Fibroblast of skin of back (primary cell): ENCODE measurements around the gene PFKFB2.

Experiments
- DNase-seq: peaks from one replicate; pipeline ENCODE4 v3.0.0-alpha.2; 2013

PFKFB2 gene

DNA sequence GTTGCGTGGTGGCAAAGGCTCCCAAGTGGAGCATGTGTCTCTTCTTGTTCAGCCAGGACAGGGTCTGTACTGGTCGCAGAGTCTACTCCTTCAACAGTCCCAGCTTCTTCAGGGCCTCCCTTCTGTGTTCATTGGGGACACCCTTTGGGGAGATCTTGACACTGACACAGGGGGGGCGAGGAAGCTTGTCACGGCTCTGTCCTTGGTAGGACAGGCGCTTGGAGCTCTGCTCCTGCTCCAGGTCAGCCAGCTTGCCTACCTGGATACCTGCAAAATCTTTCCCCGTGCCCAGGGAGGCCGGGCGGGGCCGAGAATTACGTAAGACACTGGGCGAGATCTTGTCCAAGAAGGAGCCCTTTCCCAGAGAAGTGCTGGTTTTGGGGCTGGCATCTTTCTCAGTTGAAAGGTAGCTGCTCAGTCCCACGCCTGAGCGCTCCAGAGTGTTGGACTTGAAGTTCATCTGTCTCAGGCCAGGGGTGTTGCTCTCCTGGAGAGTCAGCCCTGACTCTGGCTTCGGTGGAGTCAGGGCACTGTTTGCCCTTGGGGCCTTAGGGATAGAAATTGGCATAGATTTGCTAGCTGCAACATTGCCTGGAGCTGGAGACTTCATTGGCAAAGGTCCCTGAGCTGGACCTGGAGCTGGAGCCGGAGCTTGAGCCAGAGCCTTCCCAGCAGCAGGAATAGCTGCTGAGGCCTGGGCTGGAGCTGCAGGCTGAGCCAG lies 31.0 kb upstream of the PFKFB2 start:
- DNase-seq: no peak

DNA sequence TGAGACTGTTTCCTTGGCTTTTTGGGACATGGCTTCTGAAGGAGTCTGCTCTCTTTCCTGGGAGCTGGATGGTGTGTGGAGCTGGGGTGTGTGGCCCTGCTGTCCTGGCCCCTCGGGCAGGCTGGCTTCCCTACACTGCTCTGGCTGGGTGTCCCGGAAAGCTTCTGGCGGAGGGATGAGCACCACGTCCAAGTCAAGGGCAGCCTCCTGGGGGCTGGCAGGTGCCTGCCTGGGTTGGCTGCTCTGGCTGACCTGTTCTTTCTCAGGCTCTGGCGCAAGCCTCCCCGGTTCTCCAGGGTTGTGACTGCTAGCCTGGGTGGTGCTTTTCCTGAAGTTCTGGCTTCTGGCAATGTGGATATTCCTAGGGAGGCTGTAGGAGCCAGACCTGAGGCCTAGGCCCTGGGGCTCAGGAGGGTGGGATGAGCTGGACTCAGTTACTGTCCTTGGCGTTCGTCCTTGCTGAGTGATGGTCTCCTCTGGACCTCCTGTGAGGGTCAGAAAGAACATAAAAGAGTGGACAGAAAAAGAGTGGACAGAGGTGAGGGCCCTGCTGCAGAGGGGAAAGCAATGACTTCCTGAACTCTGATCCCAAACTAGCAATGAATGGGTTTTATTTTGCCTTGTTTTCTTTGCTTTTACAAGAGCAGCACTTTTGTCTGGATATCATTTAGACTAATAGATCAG lies 29.9 kb upstream of the PFKFB2 start:
- no peak for DNase-seq

DNA sequence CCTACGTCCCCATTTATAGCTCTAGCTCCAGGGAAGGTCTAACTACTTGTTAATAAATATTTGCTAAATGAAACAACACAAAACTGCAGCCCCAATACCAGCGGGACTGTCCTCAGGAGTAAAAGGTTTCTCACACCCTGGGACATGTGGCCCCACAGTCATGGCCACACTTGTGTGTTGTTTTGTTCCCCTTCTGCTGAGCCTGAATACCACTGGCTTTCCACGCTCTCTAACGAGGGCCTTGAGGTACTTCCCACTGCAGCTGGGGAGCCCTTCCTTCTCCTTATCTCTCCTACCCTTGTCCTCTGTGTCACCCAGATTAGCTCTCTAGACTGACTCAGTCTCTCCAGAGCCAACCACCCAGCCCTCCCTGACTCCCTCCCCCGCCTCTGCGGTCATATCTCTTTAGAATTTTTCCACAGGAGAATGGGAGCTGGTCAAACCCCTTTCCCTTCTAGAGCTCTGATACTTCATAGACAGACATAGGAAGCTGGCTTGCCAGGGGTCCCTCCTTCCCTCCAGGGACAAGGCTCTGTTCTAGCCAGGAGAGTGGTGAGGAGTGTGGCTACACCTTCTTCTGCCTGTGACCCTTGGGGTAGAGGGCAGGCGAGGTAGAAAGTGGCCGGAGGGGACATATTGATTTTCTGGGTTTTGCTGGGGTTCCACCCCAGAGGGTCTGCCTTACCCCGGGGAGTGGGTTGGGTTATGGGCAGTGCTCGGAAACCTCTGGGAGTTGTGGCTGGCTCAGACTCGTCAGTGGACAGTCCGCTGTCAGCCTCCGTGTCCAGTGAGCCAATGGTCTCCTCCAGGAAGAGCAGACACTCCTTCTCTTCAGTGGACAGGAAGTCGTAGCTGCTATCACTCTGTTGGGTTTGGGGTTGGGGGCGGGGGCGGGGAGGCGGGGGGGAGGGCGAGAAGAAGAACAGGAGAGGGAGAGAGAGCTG lies 28.6 kb upstream of the PFKFB2 start:
- DNase-seq: no peak

DNA sequence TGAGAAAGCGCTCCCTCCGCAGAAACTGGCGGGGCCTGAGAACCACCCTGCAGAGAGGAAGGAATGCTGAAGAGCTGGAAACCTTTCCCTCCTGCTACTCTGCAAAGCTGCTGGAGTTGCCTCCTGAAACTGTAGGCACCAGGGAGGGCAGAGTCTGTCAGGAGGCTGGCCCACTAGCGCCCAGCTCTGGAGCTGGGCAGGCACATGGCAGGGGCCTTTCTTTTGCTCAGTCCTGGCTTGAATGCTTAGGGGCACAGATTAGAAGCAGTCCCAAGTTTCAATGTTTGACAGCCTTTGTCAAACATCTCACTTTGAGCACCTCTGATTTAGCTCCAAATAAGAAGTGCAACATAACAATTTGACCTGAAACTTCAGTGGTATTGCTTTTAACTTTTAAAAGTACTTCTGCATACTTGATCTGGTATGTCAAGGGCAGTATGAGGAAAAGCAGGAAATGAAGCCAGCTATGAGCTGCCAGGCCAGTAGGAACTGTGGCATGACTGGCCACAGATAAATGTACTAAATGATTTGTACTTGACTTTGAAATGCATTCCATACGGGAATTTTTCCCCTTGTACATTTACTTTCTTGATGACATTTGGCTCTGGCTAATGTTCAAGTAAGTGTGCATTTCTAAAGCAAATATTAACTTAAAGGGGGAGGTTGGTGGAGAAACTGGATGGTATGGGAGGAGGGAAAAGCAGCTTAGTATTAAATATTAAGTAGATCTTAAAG lies 27.8 kb upstream of the PFKFB2 start:
- peak; percentile 83 for DNase-seq

DNA sequence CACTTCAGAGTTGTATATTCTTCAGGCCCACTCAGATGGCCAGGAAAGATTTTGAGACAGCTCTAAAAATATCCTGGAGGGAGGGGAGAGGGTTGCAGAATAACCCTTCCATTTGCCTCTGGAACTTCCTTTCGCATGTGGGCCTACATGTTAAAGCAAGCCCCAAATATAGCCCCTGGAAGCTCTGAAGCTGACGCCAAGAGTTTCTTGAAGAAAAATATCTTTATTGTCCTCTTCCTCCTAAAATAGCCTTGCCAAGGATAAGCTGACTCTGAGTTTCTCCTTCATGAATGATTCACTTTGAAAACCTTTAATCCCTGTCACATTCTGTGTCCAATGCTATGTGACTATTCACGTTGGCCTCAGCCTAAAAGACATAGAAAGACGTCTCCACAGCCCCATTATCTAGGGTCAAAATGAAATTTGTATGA lies 27.0 kb upstream of the PFKFB2 start:
- peak; percentile 73 for DNase-seq

DNA sequence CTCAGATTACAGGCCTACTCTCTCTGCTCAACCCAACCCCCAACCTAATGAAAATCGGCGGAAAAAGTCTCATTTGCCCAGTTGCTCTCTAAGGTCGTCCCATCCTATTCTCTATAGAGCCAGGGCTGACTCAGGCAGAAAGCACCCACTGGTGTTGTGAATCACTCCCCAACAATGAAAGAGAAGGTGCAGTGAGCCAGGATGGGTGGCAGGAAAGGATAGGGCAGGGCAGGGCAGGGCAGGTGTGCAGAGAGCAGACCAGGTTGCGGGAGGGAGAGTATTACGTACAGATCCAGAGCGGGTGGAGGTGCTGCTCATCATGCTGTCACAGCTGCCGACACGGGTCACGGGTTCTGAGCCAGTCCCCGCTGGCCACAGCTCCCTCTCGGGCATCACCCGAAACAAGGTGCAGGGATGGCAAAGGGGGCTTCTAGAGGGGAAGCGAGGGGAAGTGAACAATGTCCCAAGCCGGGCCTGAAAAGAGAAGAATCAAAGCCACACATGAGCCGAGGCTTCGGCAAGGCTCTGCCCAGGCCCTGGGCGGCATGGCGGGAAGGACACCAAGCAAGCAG lies 25.8 kb upstream of the PFKFB2 start:
- peak; percentile 46 for DNase-seq

DNA sequence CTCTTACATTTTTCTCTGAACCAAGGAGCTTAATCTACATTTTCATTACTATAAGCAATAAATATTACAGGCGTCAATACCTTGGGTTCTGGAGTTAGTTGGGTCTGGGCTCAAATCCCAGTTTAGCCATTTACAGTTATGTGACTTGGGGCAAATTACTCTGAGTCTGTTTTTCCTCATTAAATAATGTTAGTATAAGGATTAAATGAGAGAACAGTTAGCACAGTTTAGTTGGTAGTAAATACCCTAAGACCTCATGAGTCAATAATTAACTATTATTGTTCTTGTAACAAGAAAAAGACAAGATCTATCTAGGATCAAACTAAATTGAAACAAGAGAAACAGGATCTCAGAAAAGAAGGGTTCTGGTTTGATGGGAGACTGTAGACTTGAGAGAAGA lies 25.2 kb upstream of the PFKFB2 start:
- DNase-seq: no peak

DNA sequence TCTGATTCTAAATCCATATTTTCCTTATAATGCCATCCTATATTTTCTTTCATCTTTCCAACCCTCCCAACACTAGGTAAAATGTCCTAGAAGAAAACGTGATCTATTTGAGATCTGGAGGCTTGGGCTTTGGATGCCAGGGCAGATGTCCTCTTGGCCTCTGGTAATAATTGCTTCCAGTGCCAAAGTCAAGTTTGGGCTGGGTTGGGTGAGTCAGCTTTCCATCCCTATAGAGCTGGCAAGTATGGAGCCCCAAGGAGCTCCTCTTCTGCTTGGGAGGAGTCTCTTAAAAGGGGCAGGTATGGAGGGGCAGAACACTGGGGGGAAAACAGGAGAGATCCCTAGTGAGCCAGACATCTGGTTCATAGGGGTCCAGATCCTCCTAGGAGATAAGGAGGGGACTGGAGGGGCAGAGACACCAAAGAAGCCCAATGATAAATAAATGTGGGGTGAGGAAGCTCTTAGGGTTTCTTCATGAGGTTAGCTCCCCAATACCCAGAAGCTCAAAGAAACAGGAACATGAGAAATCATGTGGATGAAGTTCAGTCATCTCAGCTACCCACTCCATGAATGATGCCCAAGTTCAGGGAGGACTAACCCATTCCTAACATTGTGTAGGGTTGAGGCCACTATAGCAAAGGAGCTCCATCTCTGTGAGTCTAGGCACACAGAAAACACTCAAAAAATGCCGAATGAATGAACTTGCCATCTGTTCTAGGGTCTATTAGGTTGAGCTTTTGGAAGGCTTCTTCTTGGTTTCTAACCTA lies 24.0 kb upstream of the PFKFB2 start:
- DNase-seq: no peak

DNA sequence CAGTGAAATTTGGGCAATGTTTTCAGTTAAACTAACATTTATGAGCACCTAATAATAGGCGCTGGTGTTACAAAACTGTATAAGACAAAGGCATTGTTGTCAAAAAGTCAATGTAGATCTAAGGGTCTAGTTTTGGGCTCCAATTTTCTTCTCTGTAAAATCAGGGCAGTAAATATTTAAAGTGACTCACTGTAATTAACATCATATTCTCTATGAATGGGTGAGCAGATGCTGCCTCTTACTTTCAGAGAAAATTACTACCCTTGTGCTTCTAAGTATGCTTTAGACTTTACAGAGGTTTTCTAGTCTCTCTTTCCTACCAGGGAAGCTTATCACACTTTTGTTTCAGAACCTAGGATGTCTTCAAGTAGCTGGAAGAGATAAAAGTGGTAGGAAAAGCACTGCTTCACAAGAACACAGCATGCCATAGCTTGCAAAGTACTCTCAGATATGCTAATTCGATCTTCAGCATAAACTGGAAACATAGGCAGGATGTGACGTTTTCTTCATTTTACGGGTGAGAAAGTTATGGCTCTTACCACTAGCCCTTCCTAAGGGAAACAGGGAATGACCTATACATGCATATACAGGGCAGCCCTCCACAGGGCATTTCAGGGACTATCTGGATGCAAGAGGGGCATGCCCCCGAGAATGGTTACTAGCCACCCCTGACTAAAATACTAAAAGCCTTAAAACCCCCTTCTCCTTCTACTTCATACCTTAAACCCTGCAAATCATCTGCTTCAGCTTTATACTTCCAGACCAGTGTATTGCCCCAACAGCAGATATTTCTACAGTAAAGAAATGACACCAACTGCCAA lies 23.2 kb upstream of the PFKFB2 start:
- DNase-seq: no peak

DNA sequence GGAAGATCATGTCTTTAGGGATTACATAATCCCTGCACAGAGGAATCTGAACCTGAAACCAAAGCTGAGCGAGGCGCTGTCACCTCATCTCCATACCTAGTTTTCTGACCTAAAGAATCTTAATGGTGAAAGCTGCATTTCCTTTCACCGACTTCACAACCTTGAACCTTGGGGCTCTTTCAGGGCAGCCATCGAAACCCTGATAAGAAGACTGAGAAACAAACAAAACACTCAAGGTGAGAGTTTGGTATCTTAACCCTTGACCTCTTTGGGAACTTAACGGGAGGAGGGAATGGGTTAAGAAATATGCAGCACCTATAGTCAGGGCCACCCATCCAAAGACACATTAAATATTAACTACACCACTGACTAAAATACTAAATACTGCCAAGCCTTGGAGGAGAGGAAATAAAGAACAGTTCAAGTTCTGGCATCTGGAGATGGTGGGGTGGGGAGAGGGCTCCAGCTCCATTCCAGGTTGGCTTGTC lies 22.5 kb upstream of the PFKFB2 start:
- no peak for DNase-seq

DNA sequence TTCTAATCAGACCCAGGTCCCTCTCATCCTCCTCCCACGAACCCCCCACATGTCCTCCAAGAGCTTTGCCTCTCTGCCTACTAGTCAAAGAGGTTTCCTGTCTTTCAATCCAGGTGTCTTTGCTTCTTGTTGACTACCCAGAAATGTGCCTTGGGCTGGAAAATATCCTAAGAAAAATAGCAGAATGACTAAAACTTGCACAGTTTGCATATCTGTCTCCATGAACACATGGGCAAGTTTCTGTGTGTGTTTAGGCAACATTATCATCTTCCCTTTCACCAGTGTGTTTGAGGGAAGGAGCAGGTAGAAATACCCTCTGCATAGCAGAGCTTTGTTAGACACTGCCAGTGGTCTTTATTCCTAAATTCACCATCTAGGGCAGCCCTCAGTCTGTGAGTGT lies 22.1 kb upstream of the PFKFB2 start:
- DNase-seq: no peak

DNA sequence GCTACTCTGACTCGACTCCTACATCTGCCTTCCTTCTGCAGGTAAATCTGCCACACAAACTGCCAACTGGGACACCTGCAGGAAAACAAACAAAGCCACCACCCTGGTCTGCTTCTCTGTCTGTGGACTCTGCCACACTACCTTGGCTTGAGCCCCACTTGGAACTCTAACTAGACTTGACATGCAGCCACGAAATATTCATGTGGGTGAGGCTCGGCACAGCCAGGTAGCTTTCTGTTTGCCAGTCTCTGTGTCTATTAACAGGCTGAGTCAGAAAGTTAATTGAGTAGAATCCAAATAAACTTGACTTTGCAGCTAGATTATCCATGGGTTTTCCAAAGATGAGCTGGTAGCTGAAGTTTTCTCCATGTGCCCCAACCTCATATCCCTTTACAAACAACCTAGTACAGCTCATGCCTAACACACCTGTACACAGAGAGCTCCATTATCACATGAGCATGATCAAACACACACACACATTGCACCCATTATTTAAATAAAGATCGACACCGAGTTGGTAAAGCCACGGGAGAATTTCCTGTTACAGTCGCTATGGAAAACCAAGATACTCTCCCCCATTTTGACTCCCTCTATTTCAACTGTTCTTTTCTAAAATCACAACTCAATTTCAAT lies 21.3 kb upstream of the PFKFB2 start:
- no peak for DNase-seq

DNA sequence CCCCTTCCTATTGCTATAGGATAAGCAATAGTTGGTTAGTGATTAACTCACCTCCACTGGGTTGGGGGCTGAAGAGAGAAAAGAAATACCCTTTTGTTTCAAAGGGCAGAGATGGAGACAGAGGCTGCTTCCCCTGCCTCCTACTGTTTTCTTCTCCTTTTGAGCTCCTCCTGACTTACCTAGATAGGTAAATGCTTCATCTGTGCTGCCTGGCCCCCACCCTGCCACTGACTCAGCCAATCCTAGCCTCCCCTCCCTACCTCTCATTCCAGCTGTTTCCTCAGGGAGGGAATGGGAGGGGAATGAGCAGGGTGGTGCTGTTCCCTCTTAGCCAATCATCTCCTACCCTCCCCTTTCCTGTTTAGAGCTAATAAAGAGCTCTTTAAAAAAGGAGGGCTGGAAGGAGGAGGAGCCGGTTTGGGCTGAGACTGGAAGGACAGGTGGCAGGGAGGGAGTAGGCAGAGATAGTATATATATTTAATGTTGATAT lies 20.5 kb upstream of the PFKFB2 start, which contains the start of gene C1orf116:
Gene C1orf116 (minus strand): TSS at position 229 of the 490 bp plus-strand sequence. CDS start 5,158 bp downstream, outside the sequence.
- no peak for DNase-seq

DNA sequence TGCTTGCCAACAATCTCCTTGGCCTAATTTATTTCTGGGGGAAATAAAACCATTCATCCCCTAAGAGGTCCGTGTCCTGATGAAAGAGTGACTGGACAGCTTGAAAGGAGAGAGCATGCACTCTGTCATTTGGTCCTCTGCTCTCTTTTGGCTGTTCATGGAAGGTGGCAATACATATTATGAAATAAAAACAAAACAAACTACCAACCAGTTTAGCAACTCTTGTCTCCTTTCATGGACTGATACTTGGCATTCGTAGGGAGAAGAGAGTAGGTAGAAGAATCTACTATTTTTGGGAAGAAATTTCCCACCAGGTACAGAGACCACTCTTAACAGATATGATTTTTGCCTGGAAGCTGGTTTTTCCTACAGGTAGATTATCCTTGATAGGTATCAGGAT lies 19.8 kb upstream of the PFKFB2 start:
- no peak for DNase-seq

DNA sequence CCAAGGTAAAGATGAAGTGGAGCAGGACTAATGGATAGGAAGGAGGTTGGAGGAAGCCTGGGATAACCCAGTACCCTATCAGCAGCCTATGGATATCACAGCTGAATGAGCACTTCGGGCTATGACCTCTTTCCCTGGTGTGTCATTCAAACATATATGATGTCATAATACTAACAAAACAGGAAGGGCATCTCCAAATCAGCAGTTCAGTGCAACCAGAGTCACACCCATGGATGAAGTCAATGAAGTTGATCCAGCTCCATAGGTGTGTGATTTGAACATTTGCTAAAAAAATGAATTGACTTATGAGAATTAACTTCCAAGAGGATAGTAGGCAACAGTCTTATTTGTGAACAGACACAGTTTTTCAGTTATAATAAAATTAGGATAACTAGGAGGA lies 18.9 kb upstream of the PFKFB2 start:
- no peak for DNase-seq

DNA sequence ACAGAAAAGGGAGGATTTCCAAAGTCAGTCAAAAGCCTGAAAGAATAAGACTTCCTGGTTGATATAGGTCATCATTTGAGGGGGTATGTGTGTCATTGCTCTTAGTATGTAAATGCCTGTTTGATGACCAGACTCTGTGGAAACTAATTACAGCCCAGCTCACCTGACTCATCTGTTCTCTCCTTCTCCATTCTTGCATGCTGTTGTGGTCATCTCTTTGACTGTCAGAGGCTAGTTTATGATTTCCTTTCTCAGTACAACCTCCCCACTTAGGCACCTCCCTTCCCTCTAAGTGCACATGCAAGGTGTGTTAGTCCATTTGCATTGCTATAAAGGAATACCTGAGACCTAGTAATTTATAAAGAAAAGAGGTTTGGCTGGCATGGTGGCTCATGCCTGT lies 18.1 kb upstream of the PFKFB2 start:
- peak; percentile 53 for DNase-seq

DNA sequence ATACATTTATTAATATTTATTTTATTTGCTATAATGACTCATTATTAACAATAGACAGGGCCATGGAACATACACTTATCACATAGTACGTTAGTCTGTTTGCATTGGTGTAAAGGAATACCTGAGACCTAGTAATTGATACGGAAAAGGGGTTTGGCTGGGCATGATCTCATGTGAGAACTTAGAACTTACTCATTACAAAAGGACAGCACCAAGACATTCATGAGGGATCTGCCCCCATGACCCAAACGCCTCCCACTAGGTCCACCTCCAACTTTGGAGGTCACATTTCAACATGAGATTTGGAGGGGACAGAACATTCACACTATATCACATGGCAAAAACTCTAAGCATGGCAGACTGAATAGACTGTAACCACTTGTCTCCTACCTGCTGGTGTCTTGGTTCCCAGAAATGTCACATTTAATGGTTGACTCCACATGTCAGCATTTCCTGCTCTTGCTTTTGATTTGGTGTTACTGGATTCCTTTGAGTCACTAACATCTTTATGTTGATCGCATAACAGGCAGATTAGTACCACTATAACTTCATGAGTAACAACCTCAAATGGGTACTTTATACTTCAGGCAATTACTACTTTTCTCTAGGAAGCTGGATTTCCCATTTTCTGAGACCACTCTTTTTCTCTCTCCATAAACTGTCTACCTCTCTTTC lies 17.1 kb upstream of the PFKFB2 start:
- DNase-seq: no peak

DNA sequence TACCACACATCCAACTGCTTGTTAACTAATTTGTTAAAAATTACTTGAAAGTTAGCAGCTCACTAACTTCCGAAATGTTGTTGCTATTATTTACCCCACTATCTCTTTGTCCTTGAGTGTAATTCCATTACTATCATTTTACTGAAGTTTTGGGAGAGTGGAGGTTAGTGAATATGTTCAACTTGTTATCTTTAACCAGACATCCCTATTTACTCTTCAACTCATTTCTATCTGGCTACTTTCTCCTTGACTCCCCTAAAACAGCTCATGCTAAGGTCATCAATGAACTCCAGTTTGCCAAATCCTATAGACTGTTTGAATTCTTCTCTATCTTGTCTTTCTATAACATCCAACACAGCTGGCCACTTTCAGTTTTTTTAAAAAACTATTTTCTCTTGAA lies 16.2 kb upstream of the PFKFB2 start:
- DNase-seq: no peak
